Adrenal gland (tissue), 12 donors: ENCODE data around the gene TUBB4B. TPM values are rescaled to one million over a fixed set of nuclear protein-coding genes. Genes with fewer than 3 reads are reported as not detected.

Experiments
- DNase-seq, 7 donors: peaks; one replicate each; pipeline ENCODE4 v3.0.0-alpha.2; 2019 to 2020
- H3K27ac ChIP-seq, 5 donors: fragments of 200-600 bp; sonication (generic) in 4 of 5; 1 replicate in 3 of 5; 2 replicates in 2 of 5; pipeline versions ENCODE4 v1.5.1 to v1.8.0; 2016 to 2020; ENCODE audit warnings: mild to moderate bottlenecking in 1 of 5
- H3K27me3 ChIP-seq: fragments of 200-600 bp; 2 replicates; pipeline ENCODE4 v1.8.0; 2021
- H3K36me3 ChIP-seq, 2 donors: fragments of 200-600 bp; replicated peaks in 1 of 2; 1 replicate in 1 of 2; 2 replicates in 1 of 2; pipeline versions ENCODE4 v1.5.1 to v1.8.0; 2018 to 2022
- H3K4me1 ChIP-seq, 2 donors: fragments of 200-600 bp; replicated peaks in 1 of 2; 1 replicate in 1 of 2; 2 replicates in 1 of 2; pipeline versions ENCODE4 v1.5.1 to v1.8.0; 2018 to 2021
- H3K4me3 ChIP-seq, 4 donors: fragments of 200-600 bp; sonication (generic) in 3 of 4; one replicate each; pipeline ENCODE4 v1.5.1; 2016 to 2018
- H3K9me3 ChIP-seq, 3 donors: fragments of 200-600 bp; sonication (generic) in 1 of 3; replicated peaks in 1 of 3; 1 replicate in 2 of 3; 2 replicates in 1 of 3; pipeline versions ENCODE4 v1.5.1 to v1.8.0; 2016 to 2021
- CTCF ChIP-seq, 6 experiments: fragments of 450-650 bp in 4 of 6; fragments of 200-600 bp in 2 of 6; sonication (generic) in 1 of 6; IDR thresholded peaks; 1 replicate in 5 of 6; 2 replicates in 1 of 6; pipeline versions ENCODE4 v1.5.1 to v1.8.0; 2016 to 2021; ENCODE audit warnings: antibody characterized with exemption in 6 of 6, mild to moderate bottlenecking in 2 of 6, moderate library complexity in 1 of 6
- POLR2A ChIP-seq, 2 donors: fragments of 450-650 bp; IDR thresholded peaks; one replicate each; pipeline ENCODE4 v1.6.1; 2017; ENCODE audit warnings: antibody characterized with exemption in 2 of 2, mild to moderate bottlenecking in 2 of 2, moderate library complexity in 1 of 2
- WGBS, 4 donors: extraction: QIAGEN DNeasy Blood & Tissue Kit in 2 of 4; methylation state at CpG; one replicate each; pipeline versions ENCODE4 v1.1.5 to v1.1.7; 2013 to 2017; 5-methylcytosine and 5-hydroxymethylcytosine counted together
- intact Hi-C, 2 donors: fragments of 100-400 bp; cut with DNase I; formaldehyde crosslinking; loops; one replicate each; pipeline versions ENCODE4 v1.14.1 to v1.15.0; 2022 to 2023
- polyA plus RNA-seq, 3 donors: library from polyadenylated mRNA; stranded (reverse); fragments of 200-250 nt in 2 of 3; fragments of 350-450 nt in 1 of 3; fragmentation: Illumina TruSeq in 1 of 3; extraction: RNeasy Lipid Tissue Mini Kit (QIAGEN cat#74804) in 1 of 3; gene quantifications; one replicate each; pipeline ENCODE4 v1.2.3, GENCODE V29; 2013 to 2014
- total RNA-seq, 9 donors: library from RNA; depleted of rRNA in 4 of 9; stranded (reverse); fragments of >200 nt in 4 of 9; fragments of 120-200 nt in 1 of 9; fragmentation: NEBNext Ultra II Directional in 1 of 9; extraction: Animal tissue kit (Norgen Biotek cat#: 25700) in 1 of 9; gene quantifications; one replicate each; pipeline versions ENCODE4 v1.1.0 to v1.2.4, GENCODE V29; 2013 to 2023
- donor health status: healthy with polysubstance abuse.
- donor health status: Bipolar disorder and iron deficiency.
- donor health status: DM: yes; HTN: yes; CAD: no.
- donor health status: DM: no; HTN: no; CAD: no.
- donor health status: DM: no; HTN: no; CAD: no.
- donor health status: DM: yes; HTN: yes; CAD: no.

Gene TUBB4B
- total and polyA plus RNA-seq, 12 donors: 69.9 to 362 (median 151) TPM

GRCh38 chr9:137205126-137206069 is 35.7 kb upstream of the TUBB4B start, which contains the start of the genes NDOR1 and TMEM203:
TSS of gene NDOR1 (plus strand) at chr9:137205700. CDS start at chr9:137205778, 78 bp downstream.
TSS of gene TMEM203 (minus strand) at chr9:137205648. CDS start at chr9:137205414, 234 bp downstream.
- Histone ChIP-seq H3K36me3 (no peaks in the 10 kb centered on the region), H3K27me3 (no peaks in the 10 kb centered on the region), H3K9me3 (no peaks in the 10 kb centered on the region), H3K27ac (peak within 1 kb of the TSS in 4 of 5 donors; percentile 70 to 97 (median 78)), H3K4me1 (peaks cover 15 to 47% of the 10 kb centered on the region in 2 donors), H3K4me3 (peak within 1 kb of the TSS; percentile 44 to 98 (median 76))
- WGBS, 4 donors: 0 to 1% (median 0%) methylated on average over 10 to 98 of the region's 98 CpGs
- intact Hi-C loops: no loop called here
- DNase-seq: peak; percentile 88 to 95 (median 93)
- TF ChIP-seq POLR2A (IDR thresholded peaks at IDR 0.05) (peak in 1 of 2 donors; percentile 61), CTCF (IDR thresholded peaks at IDR 0.05) (no peak)

- peaks cover 9 to 41% of the 10 kb centered on the region in 2 donors for H3K4me1 ChIP-seq
- intact Hi-C loops: no loop called here
- no peak for TF ChIP-seq CTCF (IDR thresholded peaks at IDR 0.05)
- TF ChIP-seq POLR2A (IDR thresholded peaks at IDR 0.05): no peak
- no peak overlapping the region for H3K27ac ChIP-seq
- no peaks in the 10 kb centered on the region for H3K27me3 ChIP-seq
- H3K9me3 ChIP-seq: no peaks in the 10 kb centered on the region
- no peaks in the 10 kb centered on the region for H3K36me3 ChIP-seq
- DNase-seq: no peak
- WGBS, 4 donors: 69 to 77% (median 74%) methylated on average over 7 of the region's 7 CpGs
- peak overlapping the region in 1 of 4 donors; percentile 98 for H3K4me3 ChIP-seq
Observed at GRCh38 chr9:137206602-137207001, 34.5 kb upstream of the TUBB4B start.

- H3K27ac ChIP-seq: no peak overlapping the region
- intact Hi-C loops: no loop called here
- no peaks in the 10 kb centered on the region for H3K9me3 ChIP-seq
- H3K36me3 ChIP-seq: no peaks in the 10 kb centered on the region
- H3K27me3 ChIP-seq: no peaks in the 10 kb centered on the region
- DNase-seq: no peak
- 78 to 88% (median 82%) methylated on average over 7 to 13 of the region's 13 CpGs for WGBS, 4 donors
- H3K4me1 ChIP-seq: peaks cover 0 to 5% of the 10 kb centered on the region in 2 donors
- no peak overlapping the region for H3K4me3 ChIP-seq
- TF ChIP-seq POLR2A (IDR thresholded peaks at IDR 0.05) (no peak), CTCF (IDR thresholded peaks at IDR 0.05) (no peak)
Observed at GRCh38 chr9:137211532-137211931, 29.6 kb upstream of the TUBB4B start.

- no peak for DNase-seq
- Histone ChIP-seq H3K4me1 (peaks cover 0 to under 1% of the 10 kb centered on the region in 2 donors), H3K9me3 (no peaks in the 10 kb centered on the region), H3K36me3 (no peaks in the 10 kb centered on the region), H3K27me3 (no peaks in the 10 kb centered on the region), H3K4me3 (no peak overlapping the region), H3K27ac (no peak overlapping the region)
- WGBS, 4 donors: 84 to 85% (median 84%) methylated on average over 13 to 21 of the region's 21 CpGs
- intact Hi-C loops: no loop called here
- TF ChIP-seq CTCF (IDR thresholded peaks at IDR 0.05) (no peak), POLR2A (IDR thresholded peaks at IDR 0.05) (no peak)
Observed at GRCh38 chr9:137212520-137212919, 28.6 kb upstream of the TUBB4B start.
